ENCODE results near the gene LZTS2.

GRCh38 chr10:100998991-100999741 is 442 bp upstream of the LZTS2 start:
- TF ChIP-seq EZH2 (IDR thresholded peaks at IDR 0.05; ENCODE audit: borderline replicate concordance, low read depth, low read length, poor library complexity, severe bottlenecking) (no peak), CTCF (conservative IDR thresholded peaks at IDR 0.05; ENCODE audit: low read depth, low read length) (peak; percentile 83)
